ENCODE data around the gene METTL4. TPM values are rescaled to one million over a fixed set of nuclear protein-coding genes. Genes with fewer than 3 reads are reported as not detected.

Gene METTL4, protein sequence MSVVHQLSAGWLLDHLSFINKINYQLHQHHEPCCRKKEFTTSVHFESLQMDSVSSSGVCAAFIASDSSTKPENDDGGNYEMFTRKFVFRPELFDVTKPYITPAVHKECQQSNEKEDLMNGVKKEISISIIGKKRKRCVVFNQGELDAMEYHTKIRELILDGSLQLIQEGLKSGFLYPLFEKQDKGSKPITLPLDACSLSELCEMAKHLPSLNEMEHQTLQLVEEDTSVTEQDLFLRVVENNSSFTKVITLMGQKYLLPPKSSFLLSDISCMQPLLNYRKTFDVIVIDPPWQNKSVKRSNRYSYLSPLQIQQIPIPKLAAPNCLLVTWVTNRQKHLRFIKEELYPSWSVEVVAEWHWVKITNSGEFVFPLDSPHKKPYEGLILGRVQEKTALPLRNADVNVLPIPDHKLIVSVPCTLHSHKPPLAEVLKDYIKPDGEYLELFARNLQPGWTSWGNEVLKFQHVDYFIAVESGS
- 12.1 and 12.6 TPM in 2 replicates for total RNA-seq (2014; rRNA removed; shearing (Covaris generic))

DNA sequence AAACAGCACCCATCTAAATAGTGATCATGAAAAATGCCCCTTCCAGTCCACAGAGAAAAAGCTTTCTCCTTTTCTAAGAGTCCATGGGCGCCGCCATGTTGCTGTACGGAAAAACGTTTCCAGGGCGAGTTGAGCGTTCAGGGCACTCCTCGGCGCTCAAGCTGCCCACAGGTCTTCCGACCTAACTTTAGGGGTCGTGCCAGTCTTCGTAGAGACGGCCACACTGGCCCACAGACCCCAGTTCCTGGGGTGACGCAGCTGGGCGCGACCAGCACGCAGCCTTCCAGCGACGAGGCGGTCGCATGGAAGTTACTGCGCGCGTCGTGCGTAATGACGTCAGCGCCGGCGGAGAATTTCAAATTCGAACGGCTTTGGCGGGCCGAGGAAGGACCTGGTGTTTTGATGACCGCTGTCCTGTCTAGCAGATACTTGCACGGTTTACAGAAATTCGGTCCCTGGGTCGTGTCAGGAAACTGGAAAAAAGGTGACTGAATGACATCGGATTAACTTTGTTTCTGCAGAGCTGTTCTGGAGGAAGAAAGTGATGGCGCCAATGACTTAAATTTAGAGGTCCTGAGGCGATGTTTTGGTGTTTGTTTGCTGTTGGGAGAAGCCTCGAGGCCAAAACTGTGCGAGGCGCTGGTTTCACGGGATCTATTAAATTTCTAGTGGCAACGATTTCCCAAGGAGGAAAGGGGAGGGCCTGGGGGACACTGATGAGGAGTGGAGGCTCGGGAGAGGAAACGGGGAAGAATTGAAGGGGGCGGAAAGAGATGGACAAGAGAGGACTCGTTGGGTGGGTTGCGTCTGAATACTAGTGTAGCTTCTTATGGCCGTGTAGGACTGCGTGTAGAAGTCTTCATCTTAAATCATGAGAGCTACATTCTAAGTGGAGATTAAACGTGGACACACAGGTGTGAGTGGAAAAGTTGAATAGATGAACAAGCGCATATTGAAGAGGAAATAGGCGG is at the start of gene METTL4, which contains the start of gene NDC80:
TSS of gene METTL4 (minus strand) at position 306 of the 971 bp plus-strand sequence. CDS start 4,289 bp downstream, outside the sequence.
TSS of gene NDC80 (plus strand) at position 358 of the 971 bp plus-strand sequence. CDS start 1,429 bp downstream, outside the sequence.
- H3K27me3 ChIP-seq (ENCODE audit: control insufficient read depth, insufficient read depth, low read length) = no peaks in the 10 kb centered on the region
- peaks cover 11% of the 10 kb centered on the region for H3K36me3 ChIP-seq (replicated peaks; ENCODE audit: control insufficient read depth, insufficient read depth, low read length)
- peak within 1 kb of the TSS; percentile 59 for H3K4me3 ChIP-seq (ENCODE audit: insufficient read depth, low read depth, low read length)
- peak; percentile 76 for DNase-seq

DNA sequence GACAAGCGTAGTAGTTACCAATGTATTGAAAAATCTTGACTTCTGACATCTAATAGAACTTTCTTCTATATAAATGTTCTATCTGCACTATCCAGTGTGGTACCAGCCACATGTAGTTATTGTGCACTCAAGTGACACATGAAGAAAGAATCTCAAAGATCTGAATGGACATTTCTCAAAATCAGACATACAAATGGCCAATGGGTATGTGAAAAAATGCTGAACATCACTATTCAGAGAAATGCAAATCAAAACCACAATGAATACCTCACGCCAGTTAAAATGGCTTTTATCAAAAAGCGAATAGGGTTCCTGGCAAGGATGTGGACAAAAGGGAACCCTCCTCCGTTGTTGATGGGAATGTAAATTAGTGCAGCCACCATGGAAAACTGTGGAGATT is 46.7 kb upstream of the METTL4 start:
- Histone ChIP-seq H3K27me3 (ENCODE audit: control insufficient read depth, insufficient read depth, low read length) (no peaks in the 10 kb centered on the region), H3K4me3 (ENCODE audit: insufficient read depth, low read depth, low read length) (no peak overlapping the region)
- no peak for DNase-seq

DNA sequence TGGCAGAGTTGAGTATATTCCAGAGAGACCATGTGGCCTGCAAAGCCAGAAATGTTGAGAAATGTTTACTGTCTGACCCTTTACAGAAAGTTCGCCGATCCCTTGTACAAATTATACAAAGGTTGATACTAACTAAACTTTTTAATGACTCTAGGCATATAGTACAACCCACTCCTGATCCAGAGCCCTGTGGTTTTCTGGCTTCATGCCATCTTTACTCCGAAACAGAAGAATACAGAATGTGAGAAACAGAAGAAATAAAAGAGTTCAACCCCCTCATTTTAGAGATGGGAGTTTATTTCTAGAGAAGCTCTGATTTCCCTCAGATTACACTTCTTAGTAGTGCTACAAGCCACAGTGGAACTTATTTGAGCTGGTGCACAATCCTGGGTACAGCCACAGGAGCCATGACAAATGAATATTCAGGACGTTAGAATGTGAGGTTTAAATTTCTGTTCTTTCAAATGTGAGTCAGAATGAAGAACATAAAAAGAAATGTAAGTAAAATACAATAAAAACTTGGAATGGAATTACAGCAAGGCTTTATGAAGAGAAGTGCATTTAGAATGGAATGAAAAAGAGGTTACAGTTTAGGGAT is 46.2 kb upstream of the METTL4 start:
- no peaks in the 10 kb centered on the region for H3K27me3 ChIP-seq (ENCODE audit: control insufficient read depth, insufficient read depth, low read length)
- H3K4me3 ChIP-seq (ENCODE audit: insufficient read depth, low read depth, low read length) = no peak overlapping the region
- no peak for DNase-seq
- peaks cover 9% of the 10 kb centered on the region for H3K36me3 ChIP-seq (replicated peaks; ENCODE audit: control insufficient read depth, insufficient read depth, low read length)

More for the DNA sequence above, 46.7 kb upstream of the METTL4 start:
- peaks cover 9% of the 10 kb centered on the region for H3K36me3 ChIP-seq (replicated peaks; ENCODE audit: control insufficient read depth, insufficient read depth, low read length)

DNA sequence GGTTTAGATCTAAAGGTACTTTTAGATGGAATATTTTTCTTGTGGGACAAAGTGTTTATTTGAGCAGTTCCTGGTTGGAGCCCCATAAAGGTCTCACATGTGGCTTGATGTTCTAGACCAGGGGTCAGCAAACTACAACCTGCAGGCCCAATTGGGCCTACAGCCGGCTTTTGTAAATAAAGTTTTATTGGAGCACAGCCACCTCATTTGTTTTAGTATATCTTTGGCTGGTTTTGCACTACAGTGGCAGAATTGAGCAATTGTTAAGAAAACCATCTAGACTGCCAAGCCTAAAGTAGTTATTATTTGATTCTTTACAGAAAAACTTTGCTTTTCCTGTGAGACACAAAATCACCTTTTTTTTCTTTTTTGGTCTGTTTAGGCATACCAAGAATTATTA is 41.7 kb upstream of the METTL4 start:
- Histone ChIP-seq H3K36me3 (replicated peaks; ENCODE audit: control insufficient read depth, insufficient read depth, low read length) (peaks cover 20% of the 10 kb centered on the region), H3K4me3 (ENCODE audit: insufficient read depth, low read depth, low read length) (no peak overlapping the region), H3K27me3 (ENCODE audit: control insufficient read depth, insufficient read depth, low read length) (no peaks in the 10 kb centered on the region)
- DNase-seq = no peak

DNA sequence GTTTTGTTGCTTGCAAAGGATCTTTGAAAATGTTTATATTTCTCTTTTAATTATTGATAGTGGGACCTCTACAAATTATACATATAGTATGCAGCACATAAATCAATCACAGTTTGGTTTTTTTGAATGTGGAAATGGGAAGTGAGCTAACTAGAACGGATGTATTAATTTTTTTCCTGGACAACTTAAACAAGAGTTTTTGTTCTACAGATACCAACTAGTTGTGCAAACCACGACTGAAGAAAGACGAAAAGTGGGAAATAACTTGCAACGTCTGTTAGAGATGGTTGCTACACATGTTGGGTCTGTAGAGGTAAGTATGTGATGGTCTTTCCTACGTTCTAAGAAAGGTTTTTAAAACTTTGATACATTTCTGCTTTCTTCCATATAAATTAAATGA is 39.2 kb upstream of the METTL4 start:
- no peaks in the 10 kb centered on the region for H3K27me3 ChIP-seq (ENCODE audit: control insufficient read depth, insufficient read depth, low read length)
- H3K4me3 ChIP-seq (ENCODE audit: insufficient read depth, low read depth, low read length) = no peak overlapping the region
- DNase-seq = no peak
- peaks cover 20% of the 10 kb centered on the region for H3K36me3 ChIP-seq (replicated peaks; ENCODE audit: control insufficient read depth, insufficient read depth, low read length)

DNA sequence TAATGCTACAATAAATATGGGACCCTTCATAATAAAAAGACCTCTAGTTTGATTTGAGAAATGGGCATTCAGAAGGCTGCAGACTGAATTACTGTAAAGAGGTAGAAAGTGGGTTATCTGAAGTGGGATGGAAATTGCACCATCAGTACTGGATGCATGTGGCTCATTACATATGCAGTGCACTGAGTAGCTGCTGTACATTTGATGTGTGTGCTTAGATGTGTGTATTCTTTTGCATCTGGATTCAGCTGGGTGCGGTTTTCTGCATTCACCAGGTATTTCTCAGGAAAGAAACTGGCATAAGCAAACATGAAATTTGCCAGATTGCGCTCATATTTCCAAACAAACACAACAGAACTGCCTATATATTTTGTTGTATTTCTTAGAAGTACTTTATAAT is 38.3 kb upstream of the METTL4 start:
- Histone ChIP-seq H3K36me3 (replicated peaks; ENCODE audit: control insufficient read depth, insufficient read depth, low read length) (peaks cover 16% of the 10 kb centered on the region), H3K27me3 (ENCODE audit: control insufficient read depth, insufficient read depth, low read length) (no peaks in the 10 kb centered on the region), H3K4me3 (ENCODE audit: insufficient read depth, low read depth, low read length) (no peak overlapping the region)
- no peak for DNase-seq

DNA sequence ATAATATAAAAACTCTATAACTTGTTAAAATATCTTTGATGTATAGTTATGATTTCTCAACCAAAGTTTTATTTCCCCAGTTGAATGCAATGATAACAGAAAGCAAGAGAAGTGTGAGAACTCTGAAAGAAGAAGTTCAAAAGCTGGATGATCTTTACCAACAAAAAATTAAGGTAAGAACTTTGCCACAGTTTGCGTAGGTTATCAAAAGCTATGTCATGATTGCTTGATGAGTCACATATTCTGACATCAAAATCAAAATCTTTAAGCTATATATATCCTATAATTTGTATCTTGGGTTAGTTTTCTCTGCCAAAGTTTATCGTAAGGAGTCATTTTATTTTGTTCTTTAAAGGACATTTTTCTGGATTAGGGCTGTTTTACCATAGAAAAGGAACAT is 35.0 kb upstream of the METTL4 start:
- H3K27me3 ChIP-seq (ENCODE audit: control insufficient read depth, insufficient read depth, low read length) = no peaks in the 10 kb centered on the region
- DNase-seq = no peak
- peaks cover 22% of the 10 kb centered on the region for H3K36me3 ChIP-seq (replicated peaks; ENCODE audit: control insufficient read depth, insufficient read depth, low read length)
- no peak overlapping the region for H3K4me3 ChIP-seq (ENCODE audit: insufficient read depth, low read depth, low read length)

DNA sequence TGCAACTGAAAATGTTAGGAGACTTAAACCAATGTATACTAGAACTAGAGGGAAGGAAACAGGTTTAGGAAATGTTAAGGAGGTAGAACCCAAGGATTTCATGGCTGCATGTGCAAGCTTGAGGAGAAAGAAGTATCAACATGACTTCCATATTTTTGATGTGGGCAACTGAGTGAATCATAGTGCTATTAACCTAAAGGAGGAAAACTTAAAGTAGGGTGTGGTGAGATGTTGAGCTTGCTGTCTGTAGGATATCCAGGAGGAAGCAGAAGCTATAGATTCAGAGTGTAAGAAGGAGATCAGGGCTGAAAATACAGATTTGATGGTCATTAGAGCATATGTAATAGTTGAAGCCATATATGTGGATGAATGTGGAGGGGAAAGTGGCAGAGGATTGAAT is 31.5 kb upstream of the METTL4 start:
- Histone ChIP-seq H3K27me3 (ENCODE audit: control insufficient read depth, insufficient read depth, low read length) (no peaks in the 10 kb centered on the region), H3K4me3 (ENCODE audit: insufficient read depth, low read depth, low read length) (no peak overlapping the region), H3K36me3 (replicated peaks; ENCODE audit: control insufficient read depth, insufficient read depth, low read length) (peaks cover 17% of the 10 kb centered on the region)
- DNase-seq = no peak

DNA sequence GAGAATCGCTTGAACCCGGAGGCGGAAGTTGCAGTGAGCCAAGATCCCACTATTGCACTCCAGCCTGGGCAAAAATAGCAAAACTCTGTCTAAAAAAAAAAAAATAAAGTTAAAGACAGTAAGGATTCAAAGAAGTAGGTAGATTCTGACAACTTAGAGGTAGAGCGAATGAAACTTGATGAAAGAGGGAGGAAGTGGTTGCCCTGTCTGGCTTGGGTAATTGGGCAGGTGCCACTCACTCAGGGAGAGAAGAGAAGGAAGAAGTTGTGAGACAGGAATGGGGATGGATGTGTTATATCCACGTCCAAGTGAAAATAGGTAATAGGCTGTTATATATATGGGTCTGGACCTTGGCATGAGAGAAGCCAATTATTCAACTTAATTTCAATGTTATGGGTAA is 26.3 kb upstream of the METTL4 start:
- Histone ChIP-seq H3K36me3 (replicated peaks; ENCODE audit: control insufficient read depth, insufficient read depth, low read length) (peaks cover 21% of the 10 kb centered on the region), H3K4me3 (ENCODE audit: insufficient read depth, low read depth, low read length) (no peak overlapping the region), H3K27me3 (ENCODE audit: control insufficient read depth, insufficient read depth, low read length) (no peaks in the 10 kb centered on the region)
- no peak for DNase-seq

DNA sequence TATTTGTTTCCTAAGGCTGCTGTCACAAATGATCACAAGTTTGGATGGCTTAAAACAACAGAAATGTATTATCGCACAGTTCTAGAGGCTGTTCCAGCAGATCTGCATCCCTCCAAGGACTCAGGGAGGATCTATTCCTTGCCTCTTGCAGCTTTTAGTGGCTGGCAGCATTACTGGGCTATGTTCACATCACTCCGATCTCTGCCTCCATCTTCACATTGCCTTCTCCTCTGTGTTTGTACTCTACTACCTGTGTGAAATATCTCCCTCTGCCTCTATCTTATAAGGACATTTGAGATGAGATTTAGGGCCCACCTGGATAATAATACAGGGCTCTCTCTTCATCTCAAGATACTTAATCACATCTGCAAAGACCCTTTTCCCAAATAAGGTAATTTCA is 19.0 kb upstream of the METTL4 start:
- Histone ChIP-seq H3K4me3 (ENCODE audit: insufficient read depth, low read depth, low read length) (no peak overlapping the region), H3K27me3 (ENCODE audit: control insufficient read depth, insufficient read depth, low read length) (no peaks in the 10 kb centered on the region), H3K36me3 (replicated peaks; ENCODE audit: control insufficient read depth, insufficient read depth, low read length) (peaks cover 31% of the 10 kb centered on the region)
- no peak for DNase-seq

DNA sequence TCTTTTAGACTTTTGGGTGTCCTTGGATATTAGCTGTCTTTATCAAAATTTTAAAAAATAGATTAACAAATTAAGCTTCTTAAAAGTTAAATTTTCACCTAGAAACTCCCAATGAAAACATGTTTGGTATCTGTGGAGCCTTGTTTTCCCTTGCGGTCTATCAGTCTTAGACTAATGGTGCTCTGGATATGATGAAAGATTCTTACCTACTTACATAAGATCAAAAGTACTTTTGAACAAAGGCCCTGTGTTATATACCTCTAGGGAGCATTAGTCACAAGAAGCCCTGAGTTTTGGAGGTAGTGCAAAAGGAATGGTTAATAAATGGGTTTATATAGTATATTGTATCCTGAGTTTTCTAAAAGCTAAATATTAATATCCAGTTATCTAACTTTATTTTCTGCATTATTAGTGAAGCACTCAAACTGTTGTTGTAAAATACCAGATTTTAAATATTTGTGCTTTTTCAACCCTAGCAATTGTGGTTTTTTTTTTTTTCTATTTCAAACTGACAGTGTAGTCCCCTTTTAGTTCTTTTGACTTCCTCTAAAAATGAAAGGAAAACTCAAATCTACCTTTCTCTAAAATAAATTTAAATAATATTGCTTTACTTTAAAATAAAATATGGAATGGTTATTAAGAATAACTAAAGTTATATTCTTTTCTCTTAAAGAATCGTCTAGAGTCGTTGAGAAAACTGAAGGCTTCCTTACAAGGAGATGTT is 18.2 kb upstream of the METTL4 start:
- DNase-seq = no peak
- peaks cover 33% of the 10 kb centered on the region for H3K36me3 ChIP-seq (replicated peaks; ENCODE audit: control insufficient read depth, insufficient read depth, low read length)
- no peaks in the 10 kb centered on the region for H3K27me3 ChIP-seq (ENCODE audit: control insufficient read depth, insufficient read depth, low read length)
- no peak overlapping the region for H3K4me3 ChIP-seq (ENCODE audit: insufficient read depth, low read depth, low read length)

DNA sequence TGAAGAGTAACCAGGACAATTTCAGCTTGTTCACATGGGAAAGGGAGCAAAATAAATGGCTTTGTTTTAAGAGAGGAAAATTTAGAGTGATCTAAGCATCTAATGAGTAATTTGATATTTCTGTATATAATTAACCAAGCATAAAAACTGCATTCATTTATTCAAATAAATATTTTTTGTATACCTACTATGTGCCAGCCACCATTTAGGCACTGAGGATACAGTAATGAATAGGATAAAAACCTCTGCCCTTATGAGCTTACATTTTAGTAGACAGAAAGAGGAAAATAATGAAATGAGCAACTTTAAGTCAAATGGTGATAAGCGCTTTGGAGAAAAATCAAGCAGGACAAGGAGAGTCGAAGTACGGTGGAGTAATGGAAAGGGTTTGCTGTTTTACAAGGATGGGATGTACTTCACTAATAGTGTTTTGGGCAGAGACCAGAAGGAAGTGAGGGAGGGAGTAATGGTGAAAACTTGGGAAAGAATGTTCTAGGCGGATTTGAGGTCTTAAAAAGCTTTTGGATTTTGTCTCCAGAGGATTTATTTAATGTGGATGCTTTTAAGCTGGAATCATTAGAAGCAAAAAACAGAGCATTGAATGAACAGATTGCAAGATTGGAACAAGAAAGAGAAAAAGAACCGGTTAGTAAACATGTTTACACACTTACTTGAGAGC is 17.5 kb upstream of the METTL4 start:
- Histone ChIP-seq H3K27me3 (ENCODE audit: control insufficient read depth, insufficient read depth, low read length) (no peaks in the 10 kb centered on the region), H3K4me3 (ENCODE audit: insufficient read depth, low read depth, low read length) (no peak overlapping the region), H3K36me3 (replicated peaks; ENCODE audit: control insufficient read depth, insufficient read depth, low read length) (peaks cover 30% of the 10 kb centered on the region)
- no peak for DNase-seq

DNA sequence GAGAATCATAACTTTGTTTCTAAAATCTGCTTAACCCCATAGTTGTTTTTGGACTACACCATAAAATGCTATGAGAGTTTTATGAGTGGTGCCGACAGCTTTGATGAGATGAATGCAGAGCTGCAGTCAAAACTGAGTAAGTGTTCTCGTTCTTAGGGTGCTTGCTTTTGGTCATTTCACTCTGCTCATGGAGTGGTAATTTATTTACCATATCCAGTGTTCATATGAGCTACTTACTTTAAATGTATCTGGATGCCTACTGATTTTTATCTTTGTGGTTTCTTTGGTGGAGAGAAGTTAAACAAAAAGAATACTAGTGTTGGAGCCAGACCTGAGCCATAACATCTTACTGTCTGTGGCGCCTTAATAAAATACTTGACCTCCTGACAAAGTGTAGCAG is 16.5 kb upstream of the METTL4 start:
- Histone ChIP-seq H3K36me3 (replicated peaks; ENCODE audit: control insufficient read depth, insufficient read depth, low read length) (peaks cover 32% of the 10 kb centered on the region), H3K4me3 (ENCODE audit: insufficient read depth, low read depth, low read length) (no peak overlapping the region), H3K27me3 (ENCODE audit: control insufficient read depth, insufficient read depth, low read length) (no peaks in the 10 kb centered on the region)
- no peak for DNase-seq

Data from H7 (cell line).